PC-3 (cell line): ENCODE results near the gene MTCH1.

Experiments used
- CTCF ChIP-seq: fragments of 300-600 bp; sonication (generic); conservative IDR thresholded peaks from 2 replicates; pipeline ENCODE4 v1.5.1; 2017; ENCODE audit warnings: antibody characterized with exemption, low read depth, mild to moderate bottlenecking, low read length
- EZH2 ChIP-seq: fragments of 300-600 bp; sonication (generic); IDR thresholded peaks from one replicate; pipeline ENCODE4 v1.6.1; 2017; ENCODE audit warnings: antibody characterized with exemption, mild to moderate bottlenecking, low read length; ENCODE audit not compliant: unreplicated experiment
- EZH2phosphoT487 ChIP-seq: fragments of 300-600 bp; sonication (generic); IDR thresholded peaks from 2 replicates; pipeline ENCODE4 v1.6.1; 2018; ENCODE audit warnings: mild to moderate bottlenecking, antibody characterized with exemption, low read length, borderline replicate concordance

- TF ChIP-seq CTCF (no peak), EZH2phosphoT487 (no peak), EZH2 (no peak)
Observed at GRCh38 chr6:36940027-36940426, 46.0 kb downstream of the MTCH1 start.
